ENCODE measurements around the gene BPIFB3.

DNA sequence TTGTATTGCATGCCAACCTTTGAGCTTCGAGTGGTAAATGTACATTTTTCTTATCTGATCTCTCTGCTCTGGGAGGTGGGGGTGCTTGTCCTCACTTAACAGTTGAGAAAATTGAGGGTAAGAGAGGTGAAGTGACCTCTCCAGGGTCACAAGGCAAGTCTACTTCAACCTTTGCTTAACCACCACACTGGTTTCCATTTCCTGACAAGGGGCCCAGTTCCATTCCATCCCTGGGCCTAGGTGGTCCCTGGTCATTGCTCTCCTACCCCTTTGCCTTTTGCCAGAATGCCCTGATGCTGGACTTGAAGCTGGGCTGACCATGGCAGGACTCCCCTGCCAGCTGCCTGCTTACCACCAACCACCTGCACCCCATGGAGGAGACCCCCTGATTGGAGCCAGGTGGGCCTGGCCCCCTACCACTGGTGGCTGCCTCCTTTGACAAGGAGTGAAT, 9.9 kb upstream of the BPIFB3 start:
- TF ChIP-seq, protein P1, sequence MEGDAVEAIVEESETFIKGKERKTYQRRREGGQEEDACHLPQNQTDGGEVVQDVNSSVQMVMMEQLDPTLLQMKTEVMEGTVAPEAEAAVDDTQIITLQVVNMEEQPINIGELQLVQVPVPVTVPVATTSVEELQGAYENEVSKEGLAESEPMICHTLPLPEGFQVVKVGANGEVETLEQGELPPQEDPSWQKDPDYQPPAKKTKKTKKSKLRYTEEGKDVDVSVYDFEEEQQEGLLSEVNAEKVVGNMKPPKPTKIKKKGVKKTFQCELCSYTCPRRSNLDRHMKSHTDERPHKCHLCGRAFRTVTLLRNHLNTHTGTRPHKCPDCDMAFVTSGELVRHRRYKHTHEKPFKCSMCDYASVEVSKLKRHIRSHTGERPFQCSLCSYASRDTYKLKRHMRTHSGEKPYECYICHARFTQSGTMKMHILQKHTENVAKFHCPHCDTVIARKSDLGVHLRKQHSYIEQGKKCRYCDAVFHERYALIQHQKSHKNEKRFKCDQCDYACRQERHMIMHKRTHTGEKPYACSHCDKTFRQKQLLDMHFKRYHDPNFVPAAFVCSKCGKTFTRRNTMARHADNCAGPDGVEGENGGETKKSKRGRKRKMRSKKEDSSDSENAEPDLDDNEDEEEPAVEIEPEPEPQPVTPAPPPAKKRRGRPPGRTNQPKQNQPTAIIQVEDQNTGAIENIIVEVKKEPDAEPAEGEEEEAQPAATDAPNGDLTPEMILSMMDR (IDR thresholded peaks at IDR 0.05) = no peak
- no peak for TF ChIP-seq POLR2A (IDR thresholded peaks at IDR 0.05)
- no peak for TF ChIP-seq POLR2AphosphoS5 (IDR thresholded peaks at IDR 0.05)
